Thyroid gland (tissue), 4 donors: ENCODE data around the gene TCERG1L.

ENCODE experiments used
- POLR2A ChIP-seq, 2 donors: fragments of 450-650 bp; IDR thresholded peaks; one replicate each; pipeline ENCODE4 v1.6.1; 2017; ENCODE audit warnings: antibody characterized with exemption in 2 of 2, mild to moderate bottlenecking in 2 of 2, moderate library complexity in 1 of 2
- TF ChIP-seq, protein P1 (sequence below), 6 experiments: fragments of 200-600 bp in 3 of 6; fragments of 450-650 bp in 3 of 6; sonication (generic) in 3 of 6; IDR thresholded peaks; one replicate each; pipeline ENCODE4 v1.5.1; 2016 to 2019; ENCODE audit warnings: antibody characterized with exemption in 6 of 6, mild to moderate bottlenecking in 2 of 6, inconsistent platforms in 1 of 6, moderate library complexity in 1 of 6

GRCh38 chr10:131121511-131122035 lies 189.9 kb downstream of the TCERG1L start:
- no peak for TF ChIP-seq POLR2A (IDR thresholded peaks at IDR 0.05)
- TF ChIP-seq, protein P1, sequence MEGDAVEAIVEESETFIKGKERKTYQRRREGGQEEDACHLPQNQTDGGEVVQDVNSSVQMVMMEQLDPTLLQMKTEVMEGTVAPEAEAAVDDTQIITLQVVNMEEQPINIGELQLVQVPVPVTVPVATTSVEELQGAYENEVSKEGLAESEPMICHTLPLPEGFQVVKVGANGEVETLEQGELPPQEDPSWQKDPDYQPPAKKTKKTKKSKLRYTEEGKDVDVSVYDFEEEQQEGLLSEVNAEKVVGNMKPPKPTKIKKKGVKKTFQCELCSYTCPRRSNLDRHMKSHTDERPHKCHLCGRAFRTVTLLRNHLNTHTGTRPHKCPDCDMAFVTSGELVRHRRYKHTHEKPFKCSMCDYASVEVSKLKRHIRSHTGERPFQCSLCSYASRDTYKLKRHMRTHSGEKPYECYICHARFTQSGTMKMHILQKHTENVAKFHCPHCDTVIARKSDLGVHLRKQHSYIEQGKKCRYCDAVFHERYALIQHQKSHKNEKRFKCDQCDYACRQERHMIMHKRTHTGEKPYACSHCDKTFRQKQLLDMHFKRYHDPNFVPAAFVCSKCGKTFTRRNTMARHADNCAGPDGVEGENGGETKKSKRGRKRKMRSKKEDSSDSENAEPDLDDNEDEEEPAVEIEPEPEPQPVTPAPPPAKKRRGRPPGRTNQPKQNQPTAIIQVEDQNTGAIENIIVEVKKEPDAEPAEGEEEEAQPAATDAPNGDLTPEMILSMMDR (IDR thresholded peaks at IDR 0.05): no peak
